HG03064 (cell line): ENCODE data around the gene APCDD1L.

Experiments
- ATAC-seq: cut with Tn5 transposase; IDR thresholded peaks from one replicate; pipeline ENCODE4 v1.9.1; 2021; ENCODE audit warnings: low read depth; ENCODE audit not compliant: unreplicated experiment

The APCDD1L gene

GRCh38 chr20:58515233-58516212 lies at the start of gene APCDD1L:
TSS of gene APCDD1L (minus strand) at chr20:58515399. CDS start at chr20:58514707, 692 bp downstream.
- no peak for ATAC-seq

GRCh38 chr20:58559368-58559729 lies 44.1 kb upstream of the APCDD1L start:
- ATAC-seq = no peak

DNA sequence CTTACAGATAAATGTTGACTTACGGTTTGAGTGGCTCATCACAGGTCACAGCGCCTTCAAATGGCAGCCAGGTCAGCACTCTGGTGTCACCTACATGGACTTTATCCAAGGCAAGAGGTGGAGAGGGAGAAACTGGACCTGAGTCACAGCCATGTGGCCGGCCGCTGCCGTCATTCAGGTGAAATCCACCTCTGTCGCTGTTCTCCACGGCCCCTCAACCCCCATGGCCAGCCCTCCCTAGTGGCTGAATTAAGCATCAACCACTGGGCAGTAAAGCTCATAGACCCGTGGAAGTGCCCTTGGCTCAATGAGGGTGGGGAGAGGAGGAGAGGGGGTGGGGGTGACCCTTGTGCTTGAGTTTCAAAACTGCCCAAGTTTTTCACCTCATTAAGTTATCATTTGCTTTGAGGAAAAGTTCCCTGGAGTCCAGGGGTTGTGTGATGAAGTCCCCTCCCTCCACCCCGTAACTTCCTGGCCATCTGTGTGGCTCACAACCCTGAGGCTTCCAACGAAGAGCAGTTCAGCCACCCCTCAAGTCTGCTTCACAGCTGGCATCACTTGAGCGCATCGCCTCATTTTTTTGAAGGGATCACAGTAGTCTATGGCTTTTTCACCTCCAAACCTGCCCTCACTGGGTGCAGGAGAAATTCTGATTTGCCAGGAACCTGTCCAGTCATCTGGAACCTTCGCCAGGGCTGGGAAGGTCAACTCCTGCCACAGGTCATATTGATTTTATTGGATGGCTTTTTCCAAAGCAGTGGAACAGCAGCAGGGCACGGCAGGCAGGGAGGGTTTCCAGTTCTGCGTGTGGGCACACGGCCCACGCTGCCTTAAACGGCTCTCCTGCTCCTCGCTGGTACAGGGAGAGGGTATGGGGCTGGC lies 43.5 kb upstream of the APCDD1L start:
- no peak for ATAC-seq

DNA sequence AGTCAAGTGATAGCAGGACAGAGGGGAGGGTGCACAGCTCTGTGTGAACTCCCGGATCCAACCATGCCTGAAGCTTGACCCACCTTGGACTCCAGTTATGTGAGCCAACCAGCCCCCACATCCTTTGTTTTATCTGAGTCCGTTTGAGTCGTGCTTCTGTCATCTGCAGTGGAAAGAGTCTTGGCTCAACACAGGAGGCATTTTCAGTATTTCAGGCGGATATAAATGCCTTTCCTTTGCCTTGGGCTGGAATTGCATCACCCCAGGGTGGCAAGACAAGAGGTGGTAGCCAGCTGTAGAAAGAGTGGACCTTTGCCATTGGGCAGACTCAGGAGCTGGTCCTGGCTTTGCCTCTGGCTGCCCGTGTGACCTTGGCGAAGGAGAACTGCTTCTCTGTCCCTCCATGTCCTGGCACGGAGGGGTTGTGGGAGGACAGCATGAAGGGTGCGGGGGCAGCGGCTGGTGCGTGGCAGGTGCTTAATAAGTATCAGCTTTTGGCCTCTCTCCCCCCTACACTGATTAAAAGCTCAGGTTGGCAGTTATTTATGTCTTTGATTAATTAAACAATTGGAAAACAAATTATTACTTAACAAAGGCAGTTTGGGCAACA lies 42.6 kb upstream of the APCDD1L start:
- no peak for ATAC-seq

GRCh38 chr20:58556961-58557360 lies 41.8 kb upstream of the APCDD1L start:
- ATAC-seq = no peak

DNA sequence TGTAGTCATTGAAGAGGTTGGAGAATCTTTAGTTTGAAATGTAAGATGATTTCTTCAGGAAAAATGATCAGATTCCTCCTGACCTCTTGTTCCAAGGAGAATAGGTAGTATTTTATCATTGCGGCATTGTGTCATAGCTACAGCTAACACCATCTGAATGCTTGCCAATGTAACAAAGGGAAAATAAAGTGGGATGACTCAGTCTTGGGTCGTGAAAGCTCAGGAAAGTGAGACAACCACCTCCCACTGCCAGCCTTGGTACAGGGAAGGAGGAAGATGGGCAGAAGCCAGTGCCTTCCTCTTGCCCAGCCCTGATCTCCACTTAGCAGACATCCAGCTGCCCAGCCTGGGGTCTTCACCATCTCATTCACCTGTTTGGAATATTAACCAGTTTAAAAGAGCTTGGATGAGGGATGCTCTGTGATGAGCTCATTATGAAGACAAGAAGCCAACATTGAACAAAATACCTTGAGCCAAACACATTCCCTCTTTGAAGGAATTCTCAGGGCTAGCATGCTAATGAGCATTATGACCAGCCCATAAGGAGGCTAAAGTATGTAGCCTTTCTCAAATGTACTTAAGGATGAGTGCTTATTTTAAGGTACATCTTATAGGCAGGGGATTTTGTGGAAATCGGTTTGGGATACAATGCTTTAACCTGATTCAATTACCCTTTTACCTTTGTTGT lies 40.0 kb upstream of the APCDD1L start:
- no peak for ATAC-seq

GRCh38 chr20:58554541-58554940 lies 39.3 kb upstream of the APCDD1L start:
- ATAC-seq = no peak

- ATAC-seq = no peak
These were observed 38.6 kb upstream of the APCDD1L start for GRCh38 chr20:58553841-58554240.

- ATAC-seq = no peak
These were observed 38.0 kb upstream of the APCDD1L start for GRCh38 chr20:58553166-58553696.

DNA sequence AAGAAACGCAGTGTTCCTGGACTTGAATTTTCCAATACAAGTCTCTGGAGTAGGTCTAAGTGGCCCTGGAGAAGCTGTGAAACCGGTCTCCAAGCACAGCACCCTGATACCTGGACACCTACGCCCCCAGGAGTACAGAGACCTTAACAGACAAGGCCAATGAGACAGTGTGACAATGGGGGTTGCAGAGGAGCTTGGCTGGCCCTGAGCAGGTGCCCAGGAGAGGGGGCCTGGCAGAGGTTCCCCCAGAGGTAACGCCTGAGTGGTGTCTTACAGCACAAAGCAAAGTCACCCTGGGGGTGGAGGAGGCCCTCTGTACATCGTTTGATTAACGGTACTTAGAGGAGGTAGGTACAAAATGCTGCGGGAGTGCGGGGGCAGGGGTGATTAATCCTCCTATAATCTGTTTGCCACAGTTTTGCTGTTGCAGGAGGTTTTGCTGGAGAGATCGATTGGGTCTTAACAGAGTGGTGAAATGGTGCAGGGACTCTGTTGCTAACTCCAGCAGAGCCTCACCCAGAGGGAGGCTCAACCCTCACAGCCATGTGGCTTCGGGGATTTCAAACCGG lies 37.3 kb upstream of the APCDD1L start:
- ATAC-seq = no peak

- ATAC-seq = no peak
These were observed 36.4 kb upstream of the APCDD1L start for GRCh38 chr20:58551631-58552030.

DNA sequence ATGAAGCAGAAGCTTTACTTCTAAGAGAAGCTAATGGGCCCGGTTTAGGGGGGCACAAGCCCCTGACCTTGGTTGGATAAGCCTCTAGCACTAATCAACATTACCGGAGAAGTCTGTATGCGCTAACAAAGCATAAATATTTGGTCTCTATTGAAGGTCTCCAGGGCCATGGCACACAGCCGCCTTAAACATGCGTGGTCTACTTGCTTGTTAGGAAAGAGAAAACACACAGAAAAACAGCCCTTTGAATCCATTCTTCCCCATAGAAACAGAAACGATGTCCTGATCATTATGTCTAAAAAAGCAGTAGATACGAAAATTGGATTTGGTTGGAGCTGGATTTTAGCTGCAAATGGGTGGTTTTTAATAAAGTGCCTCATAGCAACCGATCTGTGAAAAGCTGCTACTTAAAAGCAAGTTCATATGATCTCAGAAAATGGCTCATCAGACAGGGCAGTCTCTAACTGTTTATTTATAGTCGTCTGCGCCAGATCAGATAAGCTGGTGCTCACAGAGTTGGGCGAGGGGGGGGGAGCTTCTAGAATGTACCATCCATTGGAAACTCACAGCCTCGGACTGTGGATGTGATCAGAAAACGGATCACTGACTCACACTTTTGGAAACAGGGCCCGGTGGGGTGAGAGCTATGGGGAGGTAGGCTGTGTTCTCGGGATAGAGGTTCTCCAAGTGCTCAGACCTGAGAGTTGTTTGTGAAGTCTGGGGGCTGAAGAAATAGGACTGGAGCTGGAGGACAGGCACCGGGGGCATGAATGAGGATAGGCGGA lies 35.3 kb upstream of the APCDD1L start:
- ATAC-seq = no peak

GRCh38 chr20:58549231-58550209 lies 34.3 kb upstream of the APCDD1L start:
- ATAC-seq = no peak

DNA sequence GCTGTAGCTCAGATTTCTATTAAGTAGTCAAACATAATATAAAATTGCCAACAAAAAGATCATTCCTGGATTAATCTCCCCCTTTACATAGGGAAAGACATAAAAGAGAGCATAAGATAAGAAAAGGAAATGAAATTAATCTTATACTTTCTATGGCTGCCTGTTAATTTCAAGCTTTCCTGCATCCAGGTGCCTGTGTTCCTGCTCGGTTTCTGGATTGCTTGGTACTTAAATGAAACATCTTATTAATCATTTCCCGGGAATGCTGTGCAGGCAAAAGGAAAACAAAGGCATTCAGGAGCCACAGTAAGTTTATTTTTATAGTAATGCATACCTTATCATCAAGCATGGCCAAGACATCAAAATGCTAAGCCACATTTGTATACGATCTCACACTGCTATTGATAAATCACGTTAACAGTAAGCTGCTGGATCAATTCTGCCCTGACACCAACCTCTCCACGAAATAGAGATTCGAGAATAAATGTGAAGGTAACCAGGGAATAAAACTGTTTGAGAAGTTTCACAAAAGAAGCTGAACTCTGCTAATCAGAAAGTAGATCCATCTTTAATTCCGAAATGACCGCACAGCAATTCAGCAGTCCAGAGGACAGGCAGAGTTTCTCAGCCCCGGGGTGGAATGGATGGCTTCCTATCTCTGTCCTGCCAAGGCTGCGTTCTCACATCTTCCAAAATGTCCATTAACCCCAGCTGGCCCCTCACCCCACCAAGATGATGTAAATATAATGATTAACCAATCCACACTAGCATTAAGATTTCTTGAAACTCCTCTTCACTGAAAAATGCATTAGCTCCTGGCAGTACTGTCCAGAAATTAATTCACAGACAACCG lies 32.6 kb upstream of the APCDD1L start:
- no peak for ATAC-seq

DNA sequence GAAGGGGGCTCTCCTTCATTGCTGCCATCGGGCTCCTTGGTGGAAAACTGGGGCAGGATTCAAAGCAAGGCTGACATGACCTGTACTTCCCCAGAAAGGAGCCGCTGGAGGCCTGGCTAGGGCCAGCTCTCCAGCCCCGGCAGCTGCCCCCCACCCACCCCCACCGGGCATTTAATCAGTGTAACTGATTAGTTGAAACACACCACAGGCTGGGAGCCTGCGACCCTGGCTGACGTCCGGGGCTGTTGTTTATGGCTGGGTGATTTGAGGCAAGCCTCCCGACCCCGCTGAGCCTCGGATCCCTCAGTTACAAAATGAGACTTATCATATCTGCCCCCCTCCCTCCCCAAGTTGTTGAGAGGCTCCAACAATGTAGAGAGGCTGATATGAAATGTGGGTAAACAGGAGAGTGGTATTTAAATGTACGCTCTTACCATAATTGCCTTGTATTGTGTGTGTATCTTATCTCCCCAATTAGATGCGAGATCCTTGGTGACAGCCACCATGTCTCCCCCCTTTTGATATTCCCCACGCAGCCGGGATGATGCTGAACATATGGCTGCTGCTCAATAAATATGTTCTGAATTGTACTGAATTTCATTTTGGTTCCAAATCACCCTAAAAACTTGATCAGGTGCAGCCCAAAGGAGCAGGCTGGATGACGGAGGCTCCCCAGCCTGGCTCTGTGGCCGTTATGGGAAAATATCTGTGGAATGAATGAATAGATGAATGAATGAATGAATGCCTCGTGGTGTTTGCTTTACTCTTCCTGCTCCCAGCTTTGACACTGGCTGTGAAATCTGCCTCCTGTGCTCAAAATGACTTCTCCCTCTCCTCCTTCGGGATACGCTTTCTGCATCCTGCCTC lies 31.8 kb upstream of the APCDD1L start:
- ATAC-seq = no peak

DNA sequence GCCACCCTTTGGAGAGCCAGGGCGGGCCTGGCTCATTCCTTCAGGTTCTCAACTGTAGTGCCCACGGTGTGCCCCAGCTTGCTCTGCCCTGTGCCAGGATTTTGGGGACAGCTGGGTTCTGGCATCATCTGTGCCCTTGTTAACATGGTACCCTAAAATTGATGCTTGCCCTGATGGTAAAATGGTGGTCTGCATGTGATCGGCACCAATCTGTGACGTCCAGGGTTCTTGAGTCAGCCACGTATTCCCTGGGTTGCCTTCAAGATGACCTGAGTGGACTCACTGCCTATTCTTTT lies 31.2 kb upstream of the APCDD1L start:
- ATAC-seq = no peak
